GM19455 (cell line): ENCODE measurements around the gene SPTBN5.
A peak's percentile ranks its signal among the peaks of the same experiment; 100 is the strongest.

Source experiments
- ATAC-seq: cut with Tn5 transposase; IDR thresholded peaks from one replicate; pipeline ENCODE4 v1.9.1; 2021; ENCODE audit not compliant: unreplicated experiment

The SPTBN5 gene

GRCh38 chr15:41827290-41827879 is 66.5 kb downstream of the SPTBN5 start:
- peak; percentile 3 for ATAC-seq

GRCh38 chr15:41825572-41826535 is 68.0 kb downstream of the SPTBN5 start:
- ATAC-seq, result no peak

- no peak for ATAC-seq
These were observed 68.7 kb downstream of the SPTBN5 start for GRCh38 chr15:41825145-41825544.

- ATAC-seq, result no peak
These were observed 69.6 kb downstream of the SPTBN5 start for GRCh38 chr15:41824062-41824745.

GRCh38 chr15:41823502-41823901 is 70.4 kb downstream of the SPTBN5 start:
- ATAC-seq, result no peak

GRCh38 chr15:41822957-41823356 is 70.9 kb downstream of the SPTBN5 start:
- no peak for ATAC-seq

GRCh38 chr15:41822471-41822870 is 71.4 kb downstream of the SPTBN5 start:
- no peak for ATAC-seq

GRCh38 chr15:41821831-41822230 is 72.0 kb downstream of the SPTBN5 start:
- no peak for ATAC-seq

GRCh38 chr15:41820791-41821423 is 72.9 kb downstream of the SPTBN5 start:
- no peak for ATAC-seq

GRCh38 chr15:41819455-41820050 is 74.3 kb downstream of the SPTBN5 start:
- ATAC-seq, result no peak

GRCh38 chr15:41817781-41818180 is 76.1 kb downstream of the SPTBN5 start:
- ATAC-seq, result no peak

GRCh38 chr15:41817327-41817726 is 76.5 kb downstream of the SPTBN5 start:
- ATAC-seq, result no peak

GRCh38 chr15:41816788-41817187 is 77.1 kb downstream of the SPTBN5 start:
- no peak for ATAC-seq

- no peak for ATAC-seq
These were observed 79.3 kb downstream of the SPTBN5 start for GRCh38 chr15:41814534-41814933.

GRCh38 chr15:41813426-41813825 is 80.4 kb downstream of the SPTBN5 start:
- no peak for ATAC-seq

GRCh38 chr15:41812820-41813375 is 81.0 kb downstream of the SPTBN5 start:
- ATAC-seq, result no peak

- no peak for ATAC-seq
These were observed 82.2 kb downstream of the SPTBN5 start for GRCh38 chr15:41811432-41812195.

- ATAC-seq, result no peak
These were observed 83.0 kb downstream of the SPTBN5 start for GRCh38 chr15:41810651-41811431.
